SKM-1 treated with dmso at 0.1 percent for 144 hours (cell line): ENCODE results near the gene IGFBP1.
"Not testable (repeated sequence)": the region's sequence is repeated elsewhere in the genome, so short reads cannot be mapped to it uniquely, and the experiment has no call there.

Experiments
- DNase-seq: peaks from one replicate; lab custom pipeline; 2025; ENCODE audit not compliant: unreplicated experiment; lab: John Stamatoyannopoulos, UW

IGFBP1 gene

DNA sequence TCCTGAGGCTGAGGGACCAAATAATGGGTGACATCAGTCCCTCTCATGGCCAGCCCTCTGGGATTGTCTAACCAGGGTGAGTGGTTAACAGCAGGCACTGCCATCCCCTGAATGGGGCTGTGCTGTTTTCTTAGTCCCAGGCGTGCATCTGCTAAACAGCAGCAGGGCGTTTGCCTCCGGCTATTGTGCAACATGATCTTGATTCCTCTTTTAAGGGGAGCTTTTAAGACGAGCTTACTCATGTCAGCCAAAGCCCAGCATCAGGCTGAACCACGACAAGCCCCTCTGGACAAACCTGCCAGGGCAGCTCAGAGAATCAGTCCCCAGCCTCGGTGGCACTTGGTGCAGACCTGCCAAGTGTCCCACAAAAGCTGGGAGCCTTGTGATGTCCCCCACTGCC, 49.0 kb downstream of the IGFBP1 start:
- peak; percentile 12 for DNase-seq

DNA sequence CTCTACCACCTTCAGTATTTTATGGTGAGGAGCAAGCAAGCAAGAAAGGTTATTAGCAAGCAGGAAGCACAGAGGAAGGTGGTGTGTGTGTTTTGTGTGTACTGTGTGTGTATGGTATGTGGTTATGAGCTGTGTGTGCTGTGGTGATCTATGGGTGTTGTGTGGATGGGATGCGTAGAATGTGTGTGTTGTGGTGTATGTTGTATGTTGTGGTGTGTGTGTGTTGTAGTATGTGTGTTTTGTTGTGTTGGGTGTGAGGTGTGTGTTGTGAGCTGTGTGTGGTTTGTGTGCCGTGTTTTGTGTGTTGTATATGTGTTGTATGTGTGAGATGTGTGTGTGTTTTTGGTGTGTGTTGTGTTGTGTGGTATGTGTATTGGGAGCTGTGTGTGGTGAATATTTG, 49.6 kb downstream of the IGFBP1 start:
- no peak for DNase-seq

DNA sequence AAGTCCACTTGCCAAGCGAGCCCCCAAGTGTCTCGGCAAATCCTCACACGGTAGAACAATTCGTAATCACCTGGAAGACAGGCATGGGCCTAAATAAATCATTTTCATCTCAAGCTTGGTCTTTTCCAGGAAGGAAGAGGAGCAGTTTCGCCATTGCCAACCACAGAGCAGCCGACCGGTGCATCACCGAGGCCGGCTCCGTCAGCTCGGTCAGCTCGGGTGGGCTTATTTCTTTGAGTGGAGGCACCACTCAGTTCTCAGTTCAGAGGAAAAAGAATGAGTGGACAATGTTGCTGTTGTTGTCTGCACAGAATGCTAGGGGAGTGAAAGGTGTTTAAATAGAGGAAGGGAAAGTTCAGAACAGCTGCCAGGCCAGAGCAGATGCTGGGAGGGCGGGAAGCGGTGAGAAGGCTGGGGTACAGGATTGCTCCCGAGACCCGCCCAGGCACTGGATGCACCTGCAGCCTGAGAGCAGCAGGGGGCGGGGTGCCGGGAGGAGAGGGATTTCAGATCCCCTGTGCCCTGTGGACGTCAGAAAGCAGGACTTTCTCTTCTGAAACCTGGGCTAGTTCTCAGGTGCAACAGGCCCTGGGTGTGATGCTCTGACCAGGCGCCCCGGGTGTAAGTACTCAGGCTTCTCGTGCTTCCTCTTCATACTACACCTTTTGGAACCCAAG, 50.5 kb downstream of the IGFBP1 start:
- DNase-seq = no peak

DNA sequence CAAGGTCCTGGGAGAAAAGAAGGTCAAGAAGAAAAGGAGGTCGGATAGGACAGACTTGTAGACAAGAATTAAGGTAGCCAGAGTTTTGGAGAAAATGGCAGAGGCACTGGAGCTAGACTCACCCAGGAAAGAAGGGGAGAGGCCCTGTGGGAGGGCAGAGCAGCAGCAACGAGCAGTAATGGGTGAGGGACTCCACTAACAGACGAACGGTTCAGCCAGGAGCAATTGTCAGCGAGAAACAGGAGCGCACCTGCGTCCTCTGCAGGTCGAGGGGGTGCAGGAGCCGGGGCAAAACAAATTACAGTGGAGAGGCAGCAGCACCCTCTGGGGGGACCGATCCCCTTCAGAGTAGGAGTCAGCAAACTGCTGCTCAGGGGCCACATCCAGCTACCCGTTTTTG, 51.3 kb downstream of the IGFBP1 start:
- no peak for DNase-seq

DNA sequence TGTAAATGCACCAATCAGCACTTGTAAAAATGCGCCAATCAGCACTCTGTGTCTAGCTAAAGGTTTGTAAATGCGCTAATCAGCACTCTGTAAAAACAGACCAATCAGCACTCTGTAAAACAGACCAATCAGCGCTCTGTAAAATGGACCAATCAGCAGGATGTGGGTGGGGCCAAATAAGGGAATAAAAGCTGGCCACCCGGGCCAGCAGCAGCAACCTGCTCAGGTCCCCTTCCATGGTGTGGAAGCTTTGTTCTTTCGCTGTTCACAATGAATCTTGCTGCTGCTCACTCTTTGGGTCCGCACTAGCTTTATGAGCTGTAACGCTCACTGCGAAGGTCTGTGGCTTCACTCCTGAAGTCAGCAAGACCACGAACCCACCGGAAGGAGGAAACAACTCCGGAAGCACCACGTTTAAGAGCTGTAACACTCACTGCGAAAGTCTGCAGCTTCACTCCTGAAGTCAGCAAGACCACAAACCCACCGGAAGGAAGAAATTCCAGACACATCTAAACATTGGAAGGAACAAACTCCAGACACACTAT, 52.0 kb downstream of the IGFBP1 start:
- DNase-seq = not testable (repeated sequence)

DNA sequence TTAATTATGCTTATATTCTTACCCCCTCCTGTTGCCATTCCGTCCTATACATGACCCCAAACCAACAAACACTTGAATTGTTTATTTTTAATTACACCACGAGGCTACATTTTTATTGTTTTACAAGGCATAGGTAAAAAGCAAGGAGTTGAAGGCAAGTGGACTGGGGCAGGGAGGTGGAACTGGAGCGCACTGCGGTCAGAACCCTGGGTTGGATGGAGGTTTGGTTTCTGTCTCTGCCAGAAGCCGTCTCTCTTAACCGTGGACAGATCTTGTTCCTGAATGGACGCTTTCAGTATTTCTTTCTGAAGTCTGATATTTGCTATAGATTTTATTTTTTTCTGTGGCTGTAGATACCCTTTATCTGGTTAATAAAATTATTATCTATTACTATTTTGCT, 52.7 kb downstream of the IGFBP1 start:
- DNase-seq = no peak
